HG02852 (cell line): ENCODE measurements around the gene CYS1.
"Not testable (repeated sequence)": the region's sequence is repeated elsewhere in the genome, so short reads cannot be mapped to it uniquely, and the experiment has no call there.

Source experiments
- ATAC-seq: cut with Tn5 transposase; IDR thresholded peaks from one replicate; pipeline ENCODE4 v1.9.1; 2021; ENCODE audit warnings: mild to moderate bottlenecking, moderate library complexity; ENCODE audit not compliant: unreplicated experiment

The CYS1 gene

DNA sequence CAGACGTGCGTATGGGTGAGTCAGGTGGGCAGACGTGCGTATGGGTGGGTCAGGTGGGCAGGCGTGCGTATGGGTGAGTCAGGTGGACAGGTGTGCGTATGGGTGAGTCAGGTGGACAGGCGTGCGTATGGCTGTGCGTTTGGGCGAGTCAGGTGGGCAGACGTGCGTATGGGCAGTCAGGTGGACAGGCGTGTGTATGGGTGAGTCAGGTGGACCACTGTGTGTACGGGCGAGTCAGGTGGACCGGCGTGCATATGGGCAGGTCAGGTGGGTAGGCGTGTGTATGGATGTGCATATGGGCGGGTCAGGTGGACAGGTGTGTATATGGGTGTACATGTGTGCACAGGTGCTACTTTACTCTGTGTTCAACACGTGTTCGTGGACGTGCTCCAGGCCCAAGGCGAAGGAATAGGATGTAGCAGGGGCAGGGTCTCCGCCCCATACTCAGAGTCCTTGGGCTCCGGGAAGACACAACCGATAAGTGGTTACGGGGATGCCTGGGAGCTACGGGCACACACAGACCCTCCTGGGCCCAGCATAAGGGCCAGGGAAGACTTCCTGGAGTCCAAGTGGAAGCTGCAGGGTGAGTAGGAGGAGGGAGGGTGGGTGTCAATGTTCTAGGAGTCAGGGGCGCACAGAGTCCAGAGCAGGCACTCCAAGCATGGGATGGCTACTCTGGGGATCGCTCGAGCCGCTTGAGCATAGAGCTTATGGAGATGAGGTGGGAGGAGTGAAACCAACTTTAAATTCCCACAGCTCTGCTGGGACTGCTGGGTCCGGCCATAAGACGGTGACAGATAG lies 64.0 kb downstream of the CYS1 start:
- no peak for ATAC-seq

DNA sequence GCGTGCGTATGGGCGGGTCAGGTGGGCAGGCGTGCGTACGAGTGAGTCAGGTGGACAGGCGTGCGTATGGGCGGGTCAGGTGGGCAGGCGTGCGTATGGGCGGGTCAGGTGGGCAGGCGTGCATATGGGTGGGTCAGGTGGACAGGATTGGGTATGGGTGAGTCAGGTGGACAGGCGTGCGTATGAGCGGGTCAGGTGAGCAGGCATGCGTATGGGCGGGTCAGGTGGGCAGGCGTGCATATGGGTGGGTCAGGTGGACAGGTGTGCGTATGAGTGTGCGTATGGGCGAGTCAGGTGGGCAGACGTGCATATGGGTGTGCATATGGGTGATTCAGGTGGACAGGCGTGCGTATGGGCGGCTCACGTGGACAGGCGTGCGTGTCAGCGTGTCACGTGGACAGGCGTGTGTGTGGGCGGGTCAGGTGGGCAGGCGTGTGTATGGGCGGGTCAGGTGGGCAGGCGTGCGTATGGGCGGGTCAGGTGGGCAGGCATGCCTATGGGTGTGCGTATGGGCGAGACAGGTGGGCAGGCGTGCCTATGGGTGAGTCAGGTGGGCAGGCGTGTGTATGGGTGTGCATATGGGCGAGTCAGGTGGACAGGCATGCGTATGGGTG lies 64.7 kb downstream of the CYS1 start:
- ATAC-seq = not testable (repeated sequence)

DNA sequence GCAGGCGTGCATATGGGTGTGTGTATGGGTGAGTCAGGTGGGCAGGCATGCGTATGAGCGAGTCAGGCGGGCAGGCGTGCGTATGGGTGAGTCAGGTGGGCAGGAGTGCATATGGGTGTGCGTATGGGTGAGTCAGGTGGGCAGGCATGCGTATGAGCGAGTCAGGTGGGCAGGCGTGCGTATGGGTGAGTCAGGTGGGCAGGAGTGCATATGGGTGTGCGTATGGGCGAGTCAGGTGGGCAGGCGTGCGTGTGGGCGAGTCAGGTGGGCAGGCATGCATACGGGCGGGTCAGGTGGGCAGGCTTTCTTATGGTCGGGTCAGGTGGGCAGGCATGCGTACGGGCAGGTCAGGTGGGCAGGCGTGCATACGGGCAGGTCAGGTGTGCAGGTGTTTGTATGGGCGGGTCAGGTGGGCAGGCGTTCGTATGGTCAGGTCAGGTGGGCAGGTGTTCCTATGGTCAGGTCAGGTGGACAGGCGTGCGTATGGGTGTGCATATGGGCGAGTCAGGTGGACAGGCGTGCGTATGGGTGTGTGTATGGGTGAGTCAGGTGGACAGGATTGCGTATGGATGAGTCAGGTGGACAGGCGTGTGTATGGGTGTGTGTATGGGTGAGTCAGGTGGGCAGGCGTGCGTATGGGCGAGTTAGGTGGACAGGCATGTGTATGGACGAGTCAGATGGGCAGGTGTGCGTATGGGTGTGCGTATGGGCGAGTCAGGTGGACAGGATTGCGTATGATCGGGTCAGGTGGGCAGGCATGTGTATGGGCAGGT lies 65.6 kb downstream of the CYS1 start:
- no peak for ATAC-seq

DNA sequence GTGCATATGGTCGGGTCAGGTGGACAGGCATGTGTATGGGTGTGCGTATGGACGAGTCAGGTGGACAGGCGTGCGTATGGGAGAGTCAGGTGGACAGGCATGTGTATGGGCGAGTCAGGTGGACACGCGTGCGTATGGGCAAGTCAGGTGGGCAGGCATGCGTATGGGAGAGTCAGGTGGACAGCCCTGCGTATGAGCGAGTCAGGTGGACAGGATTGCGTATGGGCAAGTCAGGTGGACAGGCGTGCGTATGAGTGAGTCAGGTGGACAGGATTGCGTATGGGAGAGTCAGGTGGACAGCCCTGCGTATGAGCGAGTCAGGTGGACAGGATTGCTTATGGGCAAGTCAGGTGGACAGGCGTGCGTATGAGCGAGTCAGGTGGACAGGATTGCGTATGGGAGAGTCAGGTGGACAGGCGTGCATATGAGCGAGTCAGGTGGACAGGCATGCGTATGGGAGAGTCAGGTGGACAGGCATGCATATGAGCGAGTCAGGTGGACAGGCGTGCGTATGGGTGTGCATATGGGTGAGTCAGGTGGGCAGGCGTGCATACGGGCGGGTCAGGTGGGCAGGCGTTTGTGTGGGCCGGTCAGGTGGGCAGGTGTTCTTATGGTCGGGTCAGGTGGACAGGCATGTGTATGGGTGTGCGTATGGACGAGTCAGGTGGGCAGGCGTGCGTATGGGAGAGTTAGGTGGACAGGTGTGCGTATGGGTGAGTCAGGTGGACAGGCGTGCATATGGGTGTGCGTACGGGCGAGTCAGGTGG lies 66.4 kb downstream of the CYS1 start:
- ATAC-seq = not testable (repeated sequence)

DNA sequence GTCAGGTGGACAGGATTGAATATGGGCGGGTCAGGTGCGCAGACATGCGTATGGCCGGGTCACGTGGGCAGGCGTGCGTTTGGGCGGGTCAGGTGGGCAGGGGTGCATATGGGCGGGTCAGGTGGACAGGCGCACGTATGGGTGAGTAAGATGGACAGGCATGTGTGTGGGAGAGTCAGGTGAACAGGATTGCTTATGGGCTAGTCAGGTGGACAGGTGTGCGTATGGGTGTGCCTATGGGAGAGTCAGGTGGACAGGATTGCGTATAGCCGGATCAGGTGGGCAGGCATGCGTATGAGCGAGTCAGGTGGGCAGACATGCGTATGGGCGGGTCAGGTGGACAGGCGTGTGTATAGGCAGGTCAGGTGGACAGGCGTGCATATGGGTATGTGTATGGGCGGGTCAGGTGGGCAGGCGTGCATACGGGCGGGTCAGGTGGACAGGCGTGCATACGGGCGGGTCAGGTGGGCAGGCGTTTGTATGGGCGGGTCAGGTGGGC lies 67.2 kb downstream of the CYS1 start:
- ATAC-seq = no peak

DNA sequence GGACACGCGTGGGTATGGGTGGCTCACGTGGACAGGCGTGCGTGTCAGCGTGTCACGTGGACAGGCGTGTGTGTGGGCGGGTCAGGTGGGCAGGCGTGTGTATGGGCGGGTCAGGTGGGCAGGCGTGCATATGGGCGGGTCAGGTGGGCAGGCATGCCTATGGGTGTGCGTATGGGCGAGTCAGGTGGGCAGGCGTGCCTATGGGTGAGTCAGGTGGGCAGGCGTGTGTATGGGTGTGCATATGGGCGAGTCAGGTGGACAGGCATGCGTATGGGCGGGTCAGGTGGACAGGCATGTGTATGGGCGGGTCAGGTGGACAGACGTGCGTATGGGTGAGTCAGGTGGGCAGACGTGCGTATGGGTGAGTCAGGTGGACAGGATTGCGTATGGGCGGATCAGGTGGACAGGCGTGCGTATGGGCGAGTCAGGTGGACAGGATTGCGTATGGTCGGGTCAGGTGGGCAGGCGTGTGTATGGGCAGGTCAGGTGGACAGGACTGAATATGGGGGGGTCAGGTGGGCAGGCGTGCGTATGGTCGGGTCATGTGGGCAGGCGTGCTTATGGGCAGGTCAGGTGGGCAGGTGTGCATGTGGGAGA lies 67.7 kb downstream of the CYS1 start:
- ATAC-seq = not testable (repeated sequence)

DNA sequence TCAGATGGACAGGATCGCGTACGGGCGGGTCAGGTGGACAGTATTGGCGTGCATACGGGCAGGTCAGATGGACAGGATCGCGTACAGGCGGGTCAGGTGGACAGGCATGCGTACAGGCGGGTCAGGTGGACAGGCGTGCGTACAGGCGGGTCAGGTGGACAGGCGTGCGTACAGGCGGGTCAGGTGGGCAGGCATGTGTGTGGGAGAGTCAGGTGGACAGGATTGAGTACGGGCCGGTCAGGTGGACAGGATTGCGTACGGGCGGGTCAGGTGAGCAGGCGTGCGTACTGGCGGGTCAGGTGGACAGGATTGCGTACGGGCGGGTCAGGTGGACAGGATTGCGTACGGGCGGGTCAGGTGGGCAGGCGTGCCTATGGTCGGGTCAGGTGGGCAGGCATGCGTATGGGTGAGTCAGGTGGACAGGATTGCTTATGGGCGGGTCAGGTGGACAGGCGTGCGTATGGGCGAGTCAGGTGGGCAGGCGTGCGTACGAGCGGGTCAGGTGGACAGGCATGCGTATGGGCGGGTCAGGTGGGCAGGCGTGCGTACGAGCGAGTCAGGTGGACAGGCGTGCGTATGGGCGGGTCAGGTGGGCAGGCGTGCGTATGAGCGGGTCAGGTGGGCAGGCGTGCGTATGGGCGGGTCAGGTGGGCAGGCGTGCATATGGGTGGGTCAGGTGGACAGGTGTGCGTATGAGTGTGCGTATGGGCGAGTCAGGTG lies 68.4 kb downstream of the CYS1 start:
- ATAC-seq = not testable (repeated sequence)

DNA sequence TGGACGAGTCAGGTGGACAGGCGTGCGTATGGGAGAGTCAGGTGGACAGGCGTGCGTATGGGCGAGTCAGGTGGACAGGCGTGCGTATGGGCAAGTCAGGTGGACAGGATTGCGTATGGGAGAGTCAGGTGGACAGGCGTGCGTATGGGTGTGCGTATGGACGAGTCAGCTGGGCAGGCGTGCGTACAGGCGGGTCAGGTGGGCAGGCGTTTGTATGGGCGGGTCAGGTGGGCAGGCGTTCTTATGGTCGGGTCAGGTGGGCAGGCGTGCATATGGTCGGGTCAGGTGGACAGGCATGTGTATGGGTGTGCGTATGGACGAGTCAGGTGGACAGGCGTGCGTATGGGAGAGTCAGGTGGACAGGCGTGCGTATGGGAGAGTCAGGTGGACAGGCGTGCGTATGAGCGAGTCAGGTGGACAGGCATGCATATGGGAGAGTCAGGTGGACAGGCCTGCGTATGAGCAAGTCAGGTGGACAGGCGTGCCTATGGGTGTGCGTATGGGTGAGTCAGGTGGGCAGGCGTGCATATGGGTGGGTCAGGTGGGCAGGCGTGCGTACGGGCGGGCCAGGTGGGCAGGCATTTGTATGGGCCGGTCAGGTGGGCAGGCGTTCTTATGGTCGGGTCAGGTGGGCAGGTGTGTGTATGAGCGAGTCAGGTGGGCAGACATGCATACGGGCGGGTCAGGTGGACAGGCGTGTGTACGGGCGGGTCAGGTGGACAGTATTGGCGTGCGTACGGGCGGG lies 69.2 kb downstream of the CYS1 start:
- not testable (repeated sequence) for ATAC-seq

DNA sequence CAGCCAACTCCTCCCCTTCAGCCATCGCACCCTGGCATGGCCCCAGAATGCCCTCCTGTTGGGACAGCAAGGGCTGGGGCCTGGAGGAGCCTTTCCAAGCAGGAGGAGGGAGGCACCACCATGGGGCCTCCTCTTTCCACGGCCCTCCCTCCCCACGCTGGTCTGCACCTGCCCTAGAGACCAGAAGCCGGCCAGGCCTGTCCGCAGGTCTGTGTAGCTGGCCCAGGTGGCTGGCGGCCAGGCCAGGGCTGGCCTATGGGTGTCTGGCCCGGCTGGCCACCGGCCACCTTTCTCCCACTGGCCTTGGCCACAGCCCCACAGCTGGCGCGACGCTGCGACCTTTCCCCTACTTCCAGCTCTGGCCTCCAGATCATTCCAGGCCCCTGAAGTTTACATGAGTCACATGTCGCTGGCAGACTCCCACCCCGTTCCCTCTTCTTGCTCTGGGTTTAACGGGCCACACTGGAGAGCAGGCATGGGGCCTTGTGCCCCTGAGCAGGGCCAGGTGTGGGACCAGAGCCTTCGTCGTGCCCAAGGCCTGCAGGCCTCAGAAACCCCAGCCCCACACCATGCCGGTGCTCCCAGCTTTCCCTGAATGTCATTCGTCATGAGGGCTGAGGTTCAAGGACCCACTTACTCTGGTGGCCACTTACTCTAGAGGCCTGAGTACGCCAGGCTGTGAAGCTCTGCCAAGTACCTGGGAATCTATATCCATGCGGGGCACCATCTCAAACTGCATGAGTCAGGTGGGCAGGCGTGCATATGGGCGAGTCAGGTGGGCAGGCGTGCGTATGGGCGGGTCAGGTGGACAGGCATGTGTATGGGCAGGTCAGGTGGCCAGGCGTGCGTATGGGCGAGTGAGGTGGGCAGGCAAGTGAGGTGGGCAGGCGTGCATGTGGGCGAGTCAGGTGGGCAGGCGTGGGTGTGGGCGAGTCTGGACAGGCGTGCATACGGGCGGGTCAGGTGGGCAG lies 70.1 kb downstream of the CYS1 start:
- ATAC-seq = no peak

DNA sequence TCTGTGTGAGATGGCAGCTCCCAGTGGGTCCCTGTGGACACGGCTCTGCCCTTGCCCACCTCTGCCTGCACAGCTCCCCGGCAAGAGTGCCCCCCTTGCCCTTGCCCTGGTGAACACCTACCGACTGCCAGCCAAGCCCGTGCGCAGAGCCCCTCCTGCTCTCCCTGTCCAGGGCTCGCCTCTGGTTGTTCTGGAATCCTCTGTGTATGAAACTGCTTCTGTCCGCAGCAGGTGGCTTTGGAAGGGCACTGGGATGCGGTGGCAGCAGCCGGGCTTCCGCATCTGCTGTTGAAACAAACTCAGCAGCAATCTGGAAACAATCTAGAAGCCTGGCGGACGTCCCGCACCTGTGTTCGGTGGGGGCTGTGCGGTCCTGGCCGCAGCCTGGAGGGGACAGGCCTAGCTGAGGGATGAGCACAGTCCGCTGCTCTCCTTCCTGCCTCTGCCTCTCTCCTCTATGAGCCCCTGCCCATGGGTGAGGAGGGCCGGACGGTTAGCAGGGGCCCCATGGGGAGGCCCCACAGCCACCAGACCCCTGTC lies 70.9 kb downstream of the CYS1 start:
- no peak for ATAC-seq

DNA sequence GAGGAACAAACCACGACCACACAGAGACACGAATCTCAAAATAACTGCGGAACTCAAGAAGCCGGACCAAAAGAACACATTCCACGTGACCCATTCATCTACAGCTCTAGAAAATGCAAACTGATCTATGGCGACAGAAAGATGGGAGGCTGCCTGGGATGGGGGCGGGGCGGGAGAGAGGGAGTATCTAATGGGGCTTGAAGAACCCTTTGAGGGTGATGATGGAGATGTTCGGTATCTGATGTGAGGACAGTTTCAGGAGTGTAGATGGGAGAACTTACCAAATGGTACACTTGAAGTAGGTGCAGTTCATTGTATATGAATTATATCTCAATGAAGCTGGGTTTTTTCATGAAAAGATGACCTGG lies 71.4 kb downstream of the CYS1 start:
- ATAC-seq = no peak

DNA sequence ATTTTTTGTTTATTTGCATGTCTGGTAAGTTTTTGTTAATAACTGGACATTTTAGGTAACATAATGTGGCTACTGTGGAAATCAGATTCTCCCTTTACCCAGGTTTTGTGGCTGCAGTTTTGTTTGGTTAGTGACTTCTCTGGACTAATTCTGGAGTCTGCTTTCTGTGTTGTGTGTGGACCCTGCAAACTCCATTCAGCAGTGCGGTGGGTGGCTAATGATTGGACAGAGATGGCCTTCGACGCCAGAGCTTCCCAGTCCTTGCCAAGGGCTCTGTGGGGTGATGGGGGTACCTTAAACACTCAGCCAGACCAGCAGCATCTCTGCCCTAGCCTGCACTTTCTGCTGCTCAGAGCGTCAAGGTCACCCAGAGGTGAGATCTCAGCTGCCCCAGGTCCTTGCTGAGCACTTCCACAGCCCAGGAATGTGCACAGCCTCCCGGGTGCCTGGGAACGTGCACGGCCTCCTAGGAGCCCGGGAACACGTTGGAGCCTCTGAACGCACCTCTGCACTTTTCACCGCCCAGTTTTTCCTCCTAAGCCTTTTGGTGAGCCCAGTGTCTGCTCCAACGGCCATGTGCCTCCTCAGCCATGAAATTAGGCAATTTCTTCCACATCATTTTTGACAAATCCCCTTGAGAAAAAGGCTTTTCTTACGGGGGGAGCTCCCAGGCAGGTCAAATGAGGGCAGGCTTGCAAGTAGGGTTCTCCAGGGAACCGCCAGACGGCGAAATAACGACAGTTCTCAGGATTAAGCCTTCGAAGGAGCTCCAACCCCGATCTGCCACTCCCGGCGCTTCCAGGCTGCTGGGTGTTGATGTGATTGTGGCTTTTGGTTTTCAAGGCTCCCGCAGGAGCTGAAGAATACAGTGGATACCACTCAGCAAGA lies 72.0 kb downstream of the CYS1 start:
- ATAC-seq = no peak

DNA sequence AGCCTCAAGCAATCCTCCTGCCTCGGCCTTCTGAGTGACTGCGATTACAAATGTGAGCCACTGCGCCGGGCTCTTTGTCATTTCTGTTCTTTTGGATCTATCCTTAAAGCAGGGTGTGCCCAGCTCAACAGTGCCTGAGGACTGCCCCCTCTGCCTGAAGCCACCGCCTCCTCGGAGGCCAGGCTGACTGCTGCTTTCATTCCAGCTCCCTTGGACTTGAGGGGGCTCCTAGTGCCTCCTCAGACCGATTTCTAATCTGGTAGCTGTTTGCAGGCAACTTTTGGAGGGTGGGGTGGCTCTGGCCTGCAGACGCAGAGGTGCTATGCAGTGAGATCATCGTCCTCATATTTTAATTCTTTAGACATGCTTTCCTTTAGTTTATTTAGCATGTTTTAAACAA lies 72.8 kb downstream of the CYS1 start:
- no peak for ATAC-seq
